Natural killer cell treated with Interleukin-12 subunit alpha and Interleukin-12 subunit beta and Interleukin-15 and Interleukin-18, amount 100 ng/mL, for 72 hours (primary cell): ENCODE results near the gene CTLA4. TPM values are rescaled to one million over a fixed set of nuclear protein-coding genes. Genes with fewer than 3 reads are reported as not detected.

Experiments
- ATAC-seq, 2 donors: fragments of 150-1000 bp; cut with Tn5 transposase in 1 of 2; sonication (Bioruptor Pico), chemical (Tn5 transposase) in 1 of 2; 2 replicates each; pipeline ENCODE4 v1.10.0; 2021
- DNase-seq: peaks from one replicate; pipeline ENCODE4 v3.0.0; 2022; ENCODE audit warnings: low spot score
- H3K27ac Mint-ChIP-seq, 2 donors: 1 replicate in 1 of 2; 2 replicates in 1 of 2; pipeline ENCODE4 v1.8.0; 2022; ENCODE audit warnings: mixed read lengths in 2 of 2, mild to moderate bottlenecking in 1 of 2, moderate library complexity in 1 of 2
- H3K27me3 Mint-ChIP-seq, 2 donors: 1 replicate in 1 of 2; 2 replicates in 1 of 2; pipeline ENCODE4 v1.8.0; 2022; ENCODE audit warnings: mixed read lengths in 2 of 2
- H3K36me3 Mint-ChIP-seq: one replicate; pipeline ENCODE4 v1.8.0; 2022; ENCODE audit warnings: mixed read lengths
- H3K4me1 Mint-ChIP-seq, 2 donors: 1 replicate in 1 of 2; 2 replicates in 1 of 2; pipeline ENCODE4 v1.8.0; 2022; ENCODE audit warnings: low read depth in 2 of 2, mixed read lengths in 2 of 2, mild to moderate bottlenecking in 1 of 2
- H3K4me3 Mint-ChIP-seq: one replicate; pipeline ENCODE4 v1.8.0; 2022; ENCODE audit warnings: mixed read lengths
- H3K9me3 Mint-ChIP-seq: 2 replicates; pipeline ENCODE4 v1.8.0; 2022; ENCODE audit warnings: mixed read lengths
- total RNA-seq, 2 donors: library from RNA; stranded (reverse); gene quantifications; one replicate each; pipeline ENCODE4 v1.2.3, GENCODE V29; 2022

Gene CTLA4
- total RNA-seq, 2 donors from 2014 or later: 13.7 to 54.8 TPM

- H3K27ac Mint-ChIP-seq: peak overlapping the region in 1 of 2 donors; percentile 31
- H3K4me3 Mint-ChIP-seq: no peak overlapping the region
- DNase-seq (no peak), ATAC-seq (no peak)
- H3K4me1 Mint-ChIP-seq: peaks cover 4 to 9% of the 10 kb centered on the region in 2 donors
- no peaks in the 10 kb centered on the region for H3K9me3 Mint-ChIP-seq
- peaks cover 5% of the 10 kb centered on the region for H3K36me3 Mint-ChIP-seq
- no peaks in the 10 kb centered on the region for H3K27me3 Mint-ChIP-seq
Observed at GRCh38 chr2:203908066-203908796, 40.7 kb downstream of the CTLA4 start.

GRCh38 chr2:203908797-203909185 is 41.2 kb downstream of the CTLA4 start:
- Mint-ChIP-seq H3K27ac (peak overlapping the region; percentile 1 to 25), H3K4me3 (peak overlapping the region; percentile 21), H3K9me3 (no peaks in the 10 kb centered on the region), H3K4me1 (peaks cover 4 to 11% of the 10 kb centered on the region in 2 donors), H3K27me3 (peaks cover 1 to 2% of the 10 kb centered on the region in 2 donors), H3K36me3 (peaks cover 5% of the 10 kb centered on the region)
- DNase-seq (no peak), ATAC-seq (no peak)

GRCh38 chr2:203909261-203909967 is 41.8 kb downstream of the CTLA4 start:
- peak; percentile 68 to 76 for ATAC-seq
- peaks cover 10 to 17% of the 10 kb centered on the region in 2 donors for H3K4me1 Mint-ChIP-seq
- DNase-seq: no peak
- peak overlapping the region; percentile 1 to 25 for H3K27ac Mint-ChIP-seq
- no peaks in the 10 kb centered on the region for H3K9me3 Mint-ChIP-seq
- H3K4me3 Mint-ChIP-seq: peak overlapping the region; percentile 21
- peaks cover 5% of the 10 kb centered on the region for H3K36me3 Mint-ChIP-seq
- peaks cover 7% of the 10 kb centered on the region in 2 donors for H3K27me3 Mint-ChIP-seq

- Mint-ChIP-seq H3K4me3 (peak overlapping the region; percentile 12), H3K27me3 (peaks cover 7% of the 10 kb centered on the region in 2 donors), H3K36me3 (peaks cover 2% of the 10 kb centered on the region), H3K9me3 (no peaks in the 10 kb centered on the region), H3K27ac (peak overlapping the region in 1 of 2 donors; percentile 25), H3K4me1 (peaks cover 15 to 23% of the 10 kb centered on the region in 2 donors)
- peak in 1 of 2 donors; percentile 53 for ATAC-seq
- DNase-seq: no peak
Observed at GRCh38 chr2:203909974-203910373, 42.4 kb downstream of the CTLA4 start.

- H3K27ac Mint-ChIP-seq: peak overlapping the region; percentile 4 to 35
Observed at GRCh38 chr2:203913947-203914346, 46.4 kb downstream of the CTLA4 start.

GRCh38 chr2:203914546-203915182 is 47.1 kb downstream of the CTLA4 start:
- peak overlapping the region; percentile 4 to 35 for H3K27ac Mint-ChIP-seq

More at GRCh38 chr2:203913947-203914346, 46.4 kb downstream of the CTLA4 start:
- ATAC-seq (no peak), DNase-seq (no peak)
- peaks cover 7% of the 10 kb centered on the region in 2 donors for H3K27me3 Mint-ChIP-seq
- H3K36me3 Mint-ChIP-seq: no peaks in the 10 kb centered on the region
- no peaks in the 10 kb centered on the region for H3K9me3 Mint-ChIP-seq
- H3K4me1 Mint-ChIP-seq: peaks cover 20 to 30% of the 10 kb centered on the region in 2 donors
- peak overlapping the region; percentile 42 for H3K4me3 Mint-ChIP-seq

GRCh38 chr2:203915256-203915655 is 47.7 kb downstream of the CTLA4 start:
- no peak for ATAC-seq
- H3K9me3 Mint-ChIP-seq: no peaks in the 10 kb centered on the region
- no peaks in the 10 kb centered on the region for H3K36me3 Mint-ChIP-seq
- H3K4me3 Mint-ChIP-seq: peak overlapping the region; percentile 42
- peaks cover 7% of the 10 kb centered on the region in 2 donors for H3K27me3 Mint-ChIP-seq
- H3K4me1 Mint-ChIP-seq: peaks cover 16 to 23% of the 10 kb centered on the region in 2 donors
- no peak for DNase-seq
- peak overlapping the region in 1 of 2 donors; percentile 4 for H3K27ac Mint-ChIP-seq

More at GRCh38 chr2:203914546-203915182, 47.1 kb downstream of the CTLA4 start:
- peak overlapping the region; percentile 42 for H3K4me3 Mint-ChIP-seq
- H3K36me3 Mint-ChIP-seq: no peaks in the 10 kb centered on the region
- peak; percentile 55 to 79 for ATAC-seq
- DNase-seq: no peak
- H3K9me3 Mint-ChIP-seq: no peaks in the 10 kb centered on the region
- peaks cover 7% of the 10 kb centered on the region in 2 donors for H3K27me3 Mint-ChIP-seq
- peaks cover 16 to 23% of the 10 kb centered on the region in 2 donors for H3K4me1 Mint-ChIP-seq

GRCh38 chr2:203916756-203917155 is 49.2 kb downstream of the CTLA4 start:
- no peak overlapping the region for H3K4me3 Mint-ChIP-seq
- no peak overlapping the region for H3K27ac Mint-ChIP-seq
- H3K4me1 Mint-ChIP-seq: peaks cover 16 to 23% of the 10 kb centered on the region in 2 donors
- DNase-seq (no peak), ATAC-seq (no peak)
- H3K36me3 Mint-ChIP-seq: no peaks in the 10 kb centered on the region
- H3K9me3 Mint-ChIP-seq: no peaks in the 10 kb centered on the region
- H3K27me3 Mint-ChIP-seq: peaks cover 7% of the 10 kb centered on the region in 2 donors

- Mint-ChIP-seq H3K9me3 (no peaks in the 10 kb centered on the region), H3K4me3 (no peak overlapping the region), H3K4me1 (peaks cover 16 to 23% of the 10 kb centered on the region in 2 donors), H3K27ac (no peak overlapping the region), H3K36me3 (no peaks in the 10 kb centered on the region), H3K27me3 (peaks cover 7% of the 10 kb centered on the region in 2 donors)
- no peak for DNase-seq
- ATAC-seq: peak in 1 of 2 donors; percentile 20
Observed at GRCh38 chr2:203918264-203918663, 50.7 kb downstream of the CTLA4 start.

- H3K4me1 Mint-ChIP-seq: peaks cover 15 to 20% of the 10 kb centered on the region in 2 donors
Observed at GRCh38 chr2:203918839-203919238, 51.3 kb downstream of the CTLA4 start.

More at GRCh38 chr2:203918839-203919238, 51.3 kb downstream of the CTLA4 start:
- DNase-seq (no peak), ATAC-seq (no peak)
- Mint-ChIP-seq H3K27me3 (peaks cover 5% of the 10 kb centered on the region in 2 donors), H3K4me3 (no peak overlapping the region), H3K36me3 (no peaks in the 10 kb centered on the region), H3K27ac (no peak overlapping the region), H3K9me3 (no peaks in the 10 kb centered on the region)

Other genes starting within 250 kb of the CTLA4 start
- gene CD28, start 161.1 kb upstream of the CTLA4 start, total RNA-seq: 1 to 10 TPM; 2.5 to 3.2 TPM
- 10 to 100 TPM; 68.8 to 93.6 TPM for gene ICOS, start 69.0 kb downstream of the CTLA4 start, total RNA-seq